HepG2 (cell line): Measurements from ENCODE around the gene MTMR6. TPM values are rescaled to one million over a fixed set of nuclear protein-coding genes. Genes with fewer than 3 reads are reported as not detected.

Experiments
- CENPT ChIP-seq: sonication (generic); formaldehyde crosslinking; IDR thresholded peaks from 2 replicates; pipeline ENCODE4 v1.8.0; 2022; ENCODE audit warnings: low read depth, mild to moderate bottlenecking, moderate library complexity, missing genetic modification reagents
- ELF1 ChIP-seq: sonication (generic); formaldehyde crosslinking; IDR thresholded peaks from 2 replicates; pipeline ENCODE4 v1.4.0; 2020; ENCODE audit warnings: missing genetic modification reagents
- FOXA1 ChIP-seq, 2 experiments: fragments of 450-650 bp in 1 of 2; sonication (generic) in 1 of 2; formaldehyde crosslinking in 1 of 2; IDR thresholded peaks; 2 replicates each; pipeline versions ENCODE4 v1.4.0 to v1.6.1; 2016 to 2020; ENCODE audit warnings: missing genetic modification reagents in 1 of 2
- HMGXB4 ChIP-seq, 2 experiments: sonication (generic) in 1 of 2; formaldehyde crosslinking in 1 of 2; IDR thresholded peaks; 2 replicates each; pipeline versions ENCODE4 v1.4.0 to v1.6.1; 2018 to 2020; ENCODE audit warnings: missing genetic modification reagents in 2 of 2, borderline replicate concordance in 1 of 2, low read depth in 1 of 2, mild to moderate bottlenecking in 1 of 2, missing biosample characterization in 1 of 2
- ISL2 ChIP-seq: sonication (generic); formaldehyde crosslinking; IDR thresholded peaks from 2 replicates; pipeline ENCODE4 v1.5.0; 2020; ENCODE audit warnings: missing genetic modification reagents
- ISX ChIP-seq: sonication (generic); formaldehyde crosslinking; conservative IDR thresholded peaks from 2 replicates; pipeline ENCODE4 v1.5.0; 2020; ENCODE audit warnings: missing genetic modification reagents
- KAT7 ChIP-seq: IDR thresholded peaks from 2 replicates; pipeline ENCODE4 v1.6.1; 2018; ENCODE audit warnings: borderline replicate concordance, missing compliant biosample characterization
- KLF13 ChIP-seq: sonication (generic); formaldehyde crosslinking; IDR thresholded peaks from 2 replicates; pipeline ENCODE4 v1.4.0; 2020; ENCODE audit warnings: mild to moderate bottlenecking, missing genetic modification reagents
- MZF1 ChIP-seq: sonication (generic); formaldehyde crosslinking; IDR thresholded peaks from 2 replicates; pipeline ENCODE4 v1.8.1; 2023; ENCODE audit warnings: mild to moderate bottlenecking, missing genetic modification reagents, borderline replicate concordance
- NBN ChIP-seq: fragments of 450-650 bp; conservative IDR thresholded peaks from 2 replicates; pipeline ENCODE4 v1.6.1; 2017
- NFE2 ChIP-seq: sonication (generic); formaldehyde crosslinking; IDR thresholded peaks from 2 replicates; pipeline ENCODE4 v1.4.0; 2020; ENCODE audit warnings: missing genetic modification reagents
- NRL ChIP-seq: sonication (generic); formaldehyde crosslinking; IDR thresholded peaks from 2 replicates; pipeline ENCODE4 v1.5.0; 2020; ENCODE audit warnings: missing genetic modification reagents, mild to moderate bottlenecking, moderate library complexity, borderline replicate concordance
- RXRA ChIP-seq: sonication (generic); formaldehyde crosslinking; IDR thresholded peaks from 2 replicates; pipeline ENCODE4 v1.5.1; 2020; ENCODE audit warnings: missing genetic modification reagents
- SMYD3 ChIP-seq: sonication (generic); formaldehyde crosslinking; IDR thresholded peaks from 2 replicates; pipeline ENCODE4 v1.8.1; 2023; ENCODE audit warnings: mild to moderate bottlenecking, missing genetic modification reagents
- SOX13 ChIP-seq, 3 experiments: fragments of 450-650 bp in 1 of 3; sonication (generic) in 1 of 3; formaldehyde crosslinking in 1 of 3; IDR thresholded peaks in 2 of 3; conservative IDR thresholded peaks in 1 of 3; 2 replicates each; pipeline versions ENCODE4 v1.5.0 to v1.6.1; 2016 to 2020; ENCODE audit warnings: antibody characterized with exemption in 1 of 3, mild to moderate bottlenecking in 1 of 3, missing compliant biosample characterization in 1 of 3, missing genetic modification reagents in 1 of 3, moderate library complexity in 1 of 3
- SOX5 ChIP-seq: IDR thresholded peaks from 2 replicates; pipeline ENCODE4 v1.6.1; 2016; ENCODE audit warnings: borderline replicate concordance
- TAF1 ChIP-seq: sonication (generic); formaldehyde crosslinking; IDR thresholded peaks from 2 replicates; pipeline ENCODE4 v1.4.0; 2020; ENCODE audit warnings: missing genetic modification reagents
- WIZ ChIP-seq: sonication (generic); formaldehyde crosslinking; IDR thresholded peaks from 2 replicates; pipeline ENCODE4 v1.5.1; 2020; ENCODE audit warnings: mild to moderate bottlenecking, missing genetic modification reagents
- ZBTB7A ChIP-seq: sonication (generic); formaldehyde crosslinking; IDR thresholded peaks from 2 replicates; pipeline ENCODE4 v1.8.0; 2022; ENCODE audit warnings: mild to moderate bottlenecking, missing genetic modification reagents
- ZFP36L2 ChIP-seq: sonication (generic); formaldehyde crosslinking; IDR thresholded peaks from 2 replicates; pipeline ENCODE4 v1.4.0; 2020; ENCODE audit warnings: missing genetic modification reagents
- ZMYM3 ChIP-seq: sonication (generic); formaldehyde crosslinking; IDR thresholded peaks from 2 replicates; pipeline ENCODE4 v1.5.1; 2020; ENCODE audit warnings: mild to moderate bottlenecking, missing genetic modification reagents
- ZNF446 ChIP-seq: sonication (generic); formaldehyde crosslinking; IDR thresholded peaks from 2 replicates; pipeline ENCODE4 v1.5.0; 2020; ENCODE audit warnings: mild to moderate bottlenecking, missing genetic modification reagents
- ZNF549 ChIP-seq: sonication (generic); formaldehyde crosslinking; IDR thresholded peaks from 2 replicates; pipeline ENCODE4 v1.5.0; 2020; ENCODE audit warnings: missing genetic modification reagents
- ZNF558 ChIP-seq: sonication (generic); formaldehyde crosslinking; IDR thresholded peaks from 2 replicates; pipeline ENCODE4 v1.9.0; 2022; ENCODE audit warnings: mild to moderate bottlenecking, missing genetic modification reagents, borderline replicate concordance
- ZNF709 ChIP-seq: sonication (generic); formaldehyde crosslinking; IDR thresholded peaks from 2 replicates; pipeline ENCODE4 v1.5.0; 2020; ENCODE audit warnings: mild to moderate bottlenecking, missing genetic modification reagents
- ZNF782 ChIP-seq: sonication (generic); formaldehyde crosslinking; IDR thresholded peaks from 2 replicates; pipeline ENCODE4 v1.4.0; 2020; ENCODE audit warnings: missing genetic modification reagents, mild to moderate bottlenecking, borderline replicate concordance
- ZSCAN22 ChIP-seq: sonication (generic); formaldehyde crosslinking; IDR thresholded peaks from 2 replicates; pipeline ENCODE4 v1.4.0; 2020; ENCODE audit warnings: mild to moderate bottlenecking, missing genetic modification reagents
- polyA plus RNA-seq, 8 experiments: library from polyadenylated mRNA; depleted of rRNA in 3 of 8; stranded (reverse) in 7 of 8; unstranded in 1 of 8; fragments of >200 nt; fragmentation: Illumina TruSeq in 4 of 8; extraction: Trizol in 4 of 8; gene quantifications; 2 replicates each; pipeline versions ENCODE4 v1.2.1 to v1.2.3, GENCODE V29; 2011 to 2016; ENCODE audit warnings: low read depth in 4 of 8, missing spikeins in 1 of 8, mixed read lengths in 1 of 8; ENCODE audit not compliant: insufficient read depth in 1 of 8
- total RNA-seq, 5 experiments: library from RNA; depleted of rRNA; stranded (reverse); fragments of >200 nt; fragmentation: Illumina TruSeq; extraction: Trizol; gene quantifications; 2 replicates each; pipeline ENCODE4 v1.2.3, GENCODE V29; 2016; ENCODE audit warnings: low read depth in 1 of 5
- TF ChIP-seq, protein P1 (sequence below): IDR thresholded peaks from 2 replicates; pipeline ENCODE4 v1.6.1; 2016; ENCODE audit warnings: mild to moderate bottlenecking

Gene MTMR6
- total and polyA plus RNA-seq, 2 of the 13 experiments (the other 11 are each of a cell fraction or from before 2014, with no cell fraction given), result 3.4 to 7.8 TPM

- TF ChIP-seq TAF1 (peak; percentile 80), ELF1 (no peak; the same call in 1 of the 2 replicates), MZF1 (CRISPR knock-in tag) (no peak), WIZ (no peak), ZNF446 (CRISPR knock-in tag) (no peak), ZNF558 (no peak; the same call in 1 of the 2 replicates), ZMYM3 (CRISPR knock-in tag) (no peak), ZFP36L2 (CRISPR knock-in tag) (no peak), NBN (no peak), RXRA (CRISPR knock-in tag) (peak; percentile 39; the same call in 1 of the 2 replicates), SMYD3 (CRISPR knock-in tag) (no peak), NRL (CRISPR knock-in tag) (peak; percentile 78), ZNF782 (CRISPR knock-in tag) (peak; percentile 63; the same call in 1 of the 2 replicates), ISX (CRISPR knock-in tag) (no peak), FOXA1 (IDR thresholded peaks at IDR 0.05) (no peak), FOXA1 (CRISPR knock-in tag; IDR thresholded peaks at IDR 0.05) (no peak; the same call in 1 of the 2 replicates), SOX5 (CRISPR knock-in tag) (no peak), NFE2 (CRISPR knock-in tag) (no peak), KAT7 (no peak; the same call in 1 of the 2 replicates), ZSCAN22 (CRISPR knock-in tag) (no peak), ZNF709 (0 out of 2 replicates have a peak, but pooled peaks have one; percentile 49), ISL2 (CRISPR knock-in tag) (no peak), ZBTB7A (CRISPR knock-in tag) (no peak), HMGXB4 (CRISPR knock-in tag; IDR thresholded peaks at IDR 0.05; ENCODE audit: borderline replicate concordance in 1 of 2, low read depth in 1 of 2) (peak; percentile 96 to 99; a peak in 3 of 4 replicates), ZNF549 (no peak), SOX13 (IDR thresholded peaks at IDR 0.05) (no peak), SOX13 (CRISPR knock-in tag; conservative IDR thresholded peaks at IDR 0.05 in 1 of 2, IDR thresholded peaks at IDR 0.05 in 1 of 2) (no peak; a peak in 1 of 4 replicates), KLF13 (CRISPR knock-in tag) (no peak), CENPT (CRISPR knock-in tag) (0 out of 2 replicates have a peak, but pooled peaks have one; percentile 46)
- TF ChIP-seq, protein P1, sequence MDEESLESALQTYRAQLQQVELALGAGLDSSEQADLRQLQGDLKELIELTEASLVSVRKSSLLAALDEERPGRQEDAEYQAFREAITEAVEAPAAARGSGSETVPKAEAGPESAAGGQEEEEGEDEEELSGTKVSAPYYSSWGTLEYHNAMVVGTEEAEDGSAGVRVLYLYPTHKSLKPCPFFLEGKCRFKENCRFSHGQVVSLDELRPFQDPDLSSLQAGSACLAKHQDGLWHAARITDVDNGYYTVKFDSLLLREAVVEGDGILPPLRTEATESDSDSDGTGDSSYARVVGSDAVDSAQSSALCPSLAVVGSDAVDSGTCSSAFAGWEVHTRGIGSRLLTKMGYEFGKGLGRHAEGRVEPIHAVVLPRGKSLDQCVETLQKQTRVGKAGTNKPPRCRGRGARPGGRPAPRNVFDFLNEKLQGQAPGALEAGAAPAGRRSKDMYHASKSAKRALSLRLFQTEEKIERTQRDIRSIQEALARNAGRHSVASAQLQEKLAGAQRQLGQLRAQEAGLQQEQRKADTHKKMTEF, result peak; percentile 48; the same call in 1 of the 2 replicates
Observed at GRCh38 chr13:25286969-25287961, at the start of gene MTMR6 (continued).
